Neural progenitor cell (in vitro differentiated cells): ENCODE results near the gene KRTAP5-4. TPM values are rescaled to one million over a fixed set of nuclear protein-coding genes. Genes with fewer than 3 reads are reported as not detected.

Experiments
- DNase-seq: peaks from one replicate; pipeline ENCODE4 v3.0.0-alpha.2; 2016; ENCODE audit warnings: low spot score
- H2AFZ ChIP-seq: fragments of 200-600 bp; sonication (generic); replicated peaks from 2 replicates; pipeline ENCODE4 v1.6.1; 2016; ENCODE audit warnings: antibody characterized with exemption
- H3F3A ChIP-seq: fragments of 200-600 bp; sonication (generic); 2 replicates; pipeline ENCODE4 v1.6.1; 2016; ENCODE audit warnings: antibody characterized with exemption, low read depth
- H3K27ac ChIP-seq: fragments of 200-600 bp; sonication (generic); 2 replicates; pipeline ENCODE4 v1.5.1; 2016; ENCODE audit warnings: mild to moderate bottlenecking
- H3K27me3 ChIP-seq: fragments of 200-600 bp; sonication (generic); 2 replicates; pipeline ENCODE4 v1.6.1; 2016; ENCODE audit warnings: mild to moderate bottlenecking, moderate library complexity
- H3K36me3 ChIP-seq: fragments of 200-600 bp; sonication (generic); 2 replicates; pipeline ENCODE4 v1.5.1; 2016
- H3K4me1 ChIP-seq: fragments of 200-600 bp; sonication (generic); 2 replicates; pipeline ENCODE4 v1.6.1; 2016; ENCODE audit warnings: mixed run types
- H3K4me2 ChIP-seq: fragments of 200-600 bp; sonication (generic); 2 replicates; pipeline ENCODE4 v1.6.1; 2016
- H3K4me3 ChIP-seq: fragments of 200-600 bp; sonication (generic); 2 replicates; pipeline ENCODE4 v1.5.1; 2016
- H3K79me2 ChIP-seq: fragments of 200-600 bp; sonication (generic); 2 replicates; pipeline ENCODE4 v1.6.1; 2016; ENCODE audit warnings: low read depth
- H3K9ac ChIP-seq: fragments of 200-600 bp; sonication (generic); 2 replicates; pipeline ENCODE4 v1.6.1; 2016
- H3K9me3 ChIP-seq: fragments of 200-600 bp; sonication (generic); 2 replicates; pipeline ENCODE4 v1.5.1; 2016; ENCODE audit warnings: low read depth
- H4K20me1 ChIP-seq: fragments of 200-600 bp; sonication (generic); 2 replicates; pipeline ENCODE4 v1.6.1; 2016; ENCODE audit warnings: low read depth
- H3K27ac Mint-ChIP-seq: 3 replicates; pipeline ENCODE4 v1.8.0; 2021; ENCODE audit warnings: mixed read lengths
- H3K27me3 Mint-ChIP-seq: 2 replicates; pipeline ENCODE4 v1.8.0; 2022; ENCODE audit warnings: low read depth, mild to moderate bottlenecking, inconsistent platforms, moderate library complexity, mixed read lengths; ENCODE audit not compliant: insufficient read depth
- H3K36me3 Mint-ChIP-seq: 3 replicates; pipeline ENCODE4 v1.8.0; 2021; ENCODE audit warnings: mixed read lengths
- H3K4me1 Mint-ChIP-seq: 3 replicates; pipeline ENCODE4 v1.8.0; 2021; ENCODE audit warnings: mixed read lengths
- H3K4me3 Mint-ChIP-seq: 3 replicates; pipeline ENCODE4 v1.8.0; 2021; ENCODE audit warnings: mild to moderate bottlenecking, moderate library complexity, mixed read lengths
- H3K9me3 Mint-ChIP-seq: 3 replicates; pipeline ENCODE4 v1.8.0; 2020; ENCODE audit warnings: mixed read lengths
- EZH2 ChIP-seq: fragments of 200-600 bp; sonication (generic); IDR thresholded peaks from 2 replicates; pipeline ENCODE4 v1.6.1; 2017; ENCODE audit warnings: antibody characterized with exemption, mild to moderate bottlenecking, moderate library complexity
- EZH2phosphoT487 ChIP-seq: fragments of 200-600 bp; sonication (generic); IDR thresholded peaks from 2 replicates; pipeline ENCODE4 v1.6.1; 2017; ENCODE audit warnings: antibody characterized with exemption
- total RNA-seq: library from RNA; depleted of rRNA; stranded (reverse); fragments of >200 nt; gene quantifications from 2 replicates; pipeline ENCODE4 v1.2.3, GENCODE V29; 2015; ENCODE audit warnings: low replicate concordance
- TF ChIP-seq, protein P1 (sequence below): fragments of 200-600 bp; sonication (generic); IDR thresholded peaks from 2 replicates; pipeline ENCODE4 v1.5.1; 2017; ENCODE audit warnings: antibody characterized with exemption, mild to moderate bottlenecking

The KRTAP5-4 gene
- total RNA-seq, 1 donor from 2014 or later = not detected

DNA sequence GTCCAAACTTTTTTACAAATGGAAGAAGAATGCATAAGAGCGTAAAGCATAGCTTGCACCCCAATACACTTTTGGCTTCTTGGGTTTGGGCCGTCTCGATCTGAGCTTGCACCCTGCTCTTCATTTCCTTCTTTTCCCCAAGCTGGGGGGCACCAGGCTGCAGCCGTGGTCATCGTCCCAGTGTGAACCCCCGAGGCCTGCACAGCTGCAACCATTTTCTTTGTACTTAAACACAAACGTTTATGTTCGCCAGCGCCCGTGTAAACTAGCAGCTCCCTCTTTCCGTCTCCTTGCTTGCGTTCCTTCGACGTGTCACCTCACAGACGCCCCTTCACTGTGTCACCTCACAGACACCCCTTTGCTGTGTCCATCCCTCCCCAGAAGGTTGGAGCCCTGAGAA is 17.7 kb upstream of the KRTAP5-4 start:
- TF ChIP-seq, protein P1, sequence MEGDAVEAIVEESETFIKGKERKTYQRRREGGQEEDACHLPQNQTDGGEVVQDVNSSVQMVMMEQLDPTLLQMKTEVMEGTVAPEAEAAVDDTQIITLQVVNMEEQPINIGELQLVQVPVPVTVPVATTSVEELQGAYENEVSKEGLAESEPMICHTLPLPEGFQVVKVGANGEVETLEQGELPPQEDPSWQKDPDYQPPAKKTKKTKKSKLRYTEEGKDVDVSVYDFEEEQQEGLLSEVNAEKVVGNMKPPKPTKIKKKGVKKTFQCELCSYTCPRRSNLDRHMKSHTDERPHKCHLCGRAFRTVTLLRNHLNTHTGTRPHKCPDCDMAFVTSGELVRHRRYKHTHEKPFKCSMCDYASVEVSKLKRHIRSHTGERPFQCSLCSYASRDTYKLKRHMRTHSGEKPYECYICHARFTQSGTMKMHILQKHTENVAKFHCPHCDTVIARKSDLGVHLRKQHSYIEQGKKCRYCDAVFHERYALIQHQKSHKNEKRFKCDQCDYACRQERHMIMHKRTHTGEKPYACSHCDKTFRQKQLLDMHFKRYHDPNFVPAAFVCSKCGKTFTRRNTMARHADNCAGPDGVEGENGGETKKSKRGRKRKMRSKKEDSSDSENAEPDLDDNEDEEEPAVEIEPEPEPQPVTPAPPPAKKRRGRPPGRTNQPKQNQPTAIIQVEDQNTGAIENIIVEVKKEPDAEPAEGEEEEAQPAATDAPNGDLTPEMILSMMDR = no peak
- no peak for TF ChIP-seq EZH2
- no peak for TF ChIP-seq EZH2phosphoT487
- H3K36me3 Mint-ChIP-seq = no peaks in the 10 kb centered on the region
- H3K27me3 Mint-ChIP-seq = peaks cover 12% of the 10 kb centered on the region
- no peak for DNase-seq
- Histone ChIP-seq H3K27me3 (peaks cover 4% of the 10 kb centered on the region), H3K36me3 (no peaks in the 10 kb centered on the region), H3K4me3 (no peak overlapping the region), H4K20me1 (no peaks in the 10 kb centered on the region), H3K9me3 (no peaks in the 10 kb centered on the region), H3K79me2 (no peaks in the 10 kb centered on the region), H3F3A (no peaks in the 10 kb centered on the region), H3K27ac (no peak overlapping the region), H2AFZ (no peak overlapping the region), H3K4me2 (no peak overlapping the region), H3K9ac (no peak overlapping the region), H3K4me1 (no peaks in the 10 kb centered on the region)
- H3K9me3 Mint-ChIP-seq = no peaks in the 10 kb centered on the region
- no peak overlapping the region for H3K27ac Mint-ChIP-seq
- peaks cover 7% of the 10 kb centered on the region for H3K4me1 Mint-ChIP-seq
- H3K4me3 Mint-ChIP-seq = no peak overlapping the region

DNA sequence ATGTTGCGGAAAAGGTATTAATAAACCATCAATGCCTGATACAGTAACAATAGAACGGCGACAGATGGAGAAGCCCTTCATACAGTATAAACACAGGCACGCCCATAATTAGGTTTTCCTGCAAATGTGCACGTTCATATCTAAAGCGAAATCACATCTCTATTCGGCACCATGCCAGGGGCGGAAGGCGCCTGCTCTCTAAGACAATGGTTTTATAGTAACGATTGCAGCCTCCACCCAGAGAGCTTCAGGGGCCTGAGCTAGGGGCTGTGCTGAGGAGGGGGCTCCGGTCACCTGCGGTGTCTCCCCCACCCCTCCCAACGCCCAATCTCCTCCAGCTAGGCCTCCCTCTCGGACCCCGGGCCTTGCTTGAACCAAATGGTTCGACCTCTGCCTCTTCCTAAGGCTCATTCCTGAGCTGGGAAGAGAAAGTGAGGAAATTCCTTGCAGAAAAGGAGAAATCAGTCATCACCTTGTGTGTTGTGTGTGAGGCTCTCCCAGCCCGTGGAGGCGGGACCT is 17.2 kb upstream of the KRTAP5-4 start:
- Histone ChIP-seq H4K20me1 (no peaks in the 10 kb centered on the region), H3K79me2 (no peaks in the 10 kb centered on the region), H3K36me3 (no peaks in the 10 kb centered on the region), H3K27ac (no peak overlapping the region), H3K9me3 (no peaks in the 10 kb centered on the region), H3F3A (no peaks in the 10 kb centered on the region), H3K4me2 (no peak overlapping the region), H3K27me3 (peaks cover 4% of the 10 kb centered on the region), H3K9ac (no peak overlapping the region), H2AFZ (no peak overlapping the region), H3K4me3 (no peak overlapping the region), H3K4me1 (no peaks in the 10 kb centered on the region)
- Mint-ChIP-seq H3K27ac (no peak overlapping the region), H3K4me1 (peaks cover 7% of the 10 kb centered on the region), H3K36me3 (no peaks in the 10 kb centered on the region), H3K4me3 (no peak overlapping the region), H3K9me3 (no peaks in the 10 kb centered on the region), H3K27me3 (peaks cover 9% of the 10 kb centered on the region)
- TF ChIP-seq, protein P1 = no peak
- TF ChIP-seq EZH2 (no peak), EZH2phosphoT487 (no peak)
- no peak for DNase-seq

DNA sequence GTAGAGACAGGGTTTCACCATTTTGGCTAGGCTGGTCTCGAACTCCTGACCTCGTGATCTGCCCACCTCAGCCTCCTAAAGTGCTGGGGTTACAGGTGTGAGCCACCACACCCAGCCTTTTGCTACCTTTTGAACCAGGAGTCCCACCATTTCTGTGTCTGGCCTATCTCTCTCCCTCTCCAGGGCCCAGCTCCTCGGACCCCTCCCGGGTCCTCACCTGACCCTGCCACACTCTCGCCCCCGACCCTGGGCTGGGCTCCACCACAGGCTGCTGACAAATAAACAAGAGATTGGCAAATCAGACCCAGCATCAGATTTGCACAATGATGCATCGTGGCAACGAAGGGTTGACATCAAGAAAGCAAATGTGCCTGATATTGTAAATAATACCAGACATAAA is 16.4 kb upstream of the KRTAP5-4 start:
- no peaks in the 10 kb centered on the region for H3K36me3 ChIP-seq
- H3K79me2 ChIP-seq = no peaks in the 10 kb centered on the region
- Mint-ChIP-seq H3K4me3 (no peak overlapping the region), H3K27me3 (peaks cover 8% of the 10 kb centered on the region), H3K4me1 (peaks cover 7% of the 10 kb centered on the region), H3K9me3 (no peaks in the 10 kb centered on the region), H3K36me3 (no peaks in the 10 kb centered on the region), H3K27ac (no peak overlapping the region)
- H3K27ac ChIP-seq = no peak overlapping the region
- H3K4me3 ChIP-seq = no peak overlapping the region
- H3F3A ChIP-seq = no peaks in the 10 kb centered on the region
- no peak overlapping the region for H3K9ac ChIP-seq
- no peaks in the 10 kb centered on the region for H3K9me3 ChIP-seq
- no peak overlapping the region for H3K4me2 ChIP-seq
- peaks cover 4% of the 10 kb centered on the region for H3K27me3 ChIP-seq
- no peak for DNase-seq
- no peaks in the 10 kb centered on the region for H4K20me1 ChIP-seq
- H2AFZ ChIP-seq = no peak overlapping the region
- H3K4me1 ChIP-seq = no peaks in the 10 kb centered on the region
- TF ChIP-seq EZH2phosphoT487 = no peak
- TF ChIP-seq, protein P1 = no peak
- TF ChIP-seq EZH2 = no peak
